T47D (cell line): Measurements from ENCODE around the gene LARGE2.

Source experiments
- DNase-seq, 2 experiments: peaks; one replicate each; pipeline versions ENCODE4 v3.0.0 to v3.0.0-alpha.2; 2011 to 2012; ENCODE audit warnings: low read depth in 1 of 2, low spot score in 1 of 2
- JUND ChIP-seq: IDR thresholded peaks from 2 replicates; pipeline ENCODE4 v1.6.1; 2012; ENCODE audit warnings: low read depth
- in situ Hi-C: cut with HindIII; loops from 2 replicates; pipeline ENCODE4 v1.10.0; 2016; ENCODE audit warnings: low sequenced_read_pairs, low pct_unique_long_range_greater_than_20kb

The LARGE2 gene

GRCh38 chr11:45931739-45932138 lies 9.3 kb downstream of the LARGE2 start:
- TF ChIP-seq JUND: no peak
- in situ Hi-C loops: no loop called here
- DNase-seq: no peak

- DNase-seq: no peak
- no peak for TF ChIP-seq JUND
Observed at GRCh38 chr11:45932217-45932616, 9.8 kb downstream of the LARGE2 start.

GRCh38 chr11:45933131-45933831 lies 10.8 kb downstream of the LARGE2 start:
- DNase-seq: no peak
- TF ChIP-seq JUND: no peak
- in situ Hi-C loops: no loop called here

More at GRCh38 chr11:45932217-45932616, 9.8 kb downstream of the LARGE2 start:
- in situ Hi-C loops: no loop called here

GRCh38 chr11:45933846-45934579 lies 11.6 kb downstream of the LARGE2 start:
- in situ Hi-C loops: no loop called here
- DNase-seq: no peak
- TF ChIP-seq JUND: no peak

- peak; percentile 76 to 81 for DNase-seq
- in situ Hi-C loops: no loop called here
- TF ChIP-seq JUND: no peak
Observed at GRCh38 chr11:45934580-45935318, 12.3 kb downstream of the LARGE2 start.

- DNase-seq: no peak
- TF ChIP-seq JUND: no peak
- in situ Hi-C loops: no loop called here
Observed at GRCh38 chr11:45935349-45936064, 13.1 kb downstream of the LARGE2 start.

- TF ChIP-seq JUND: no peak
- DNase-seq: no peak
Observed at GRCh38 chr11:45936511-45937054, 14.1 kb downstream of the LARGE2 start.

GRCh38 chr11:45937916-45938315 lies 15.5 kb downstream of the LARGE2 start:
- no peak for DNase-seq
- no peak for TF ChIP-seq JUND
- in situ Hi-C loops: no loop called here

More at GRCh38 chr11:45936511-45937054, 14.1 kb downstream of the LARGE2 start:
- in situ Hi-C loops: no loop called here

- in situ Hi-C loops: no loop called here
Observed at GRCh38 chr11:45939836-45940235, 17.4 kb downstream of the LARGE2 start.

GRCh38 chr11:45941285-45941684 lies 18.8 kb downstream of the LARGE2 start:
- no peak for TF ChIP-seq JUND
- in situ Hi-C loops: no loop called here

More at GRCh38 chr11:45939836-45940235, 17.4 kb downstream of the LARGE2 start:
- DNase-seq: no peak
- no peak for TF ChIP-seq JUND

GRCh38 chr11:45942381-45942780 lies 19.9 kb downstream of the LARGE2 start:
- TF ChIP-seq JUND: no peak
- in situ Hi-C loops: no loop called here
- DNase-seq: no peak

More at GRCh38 chr11:45941285-45941684, 18.8 kb downstream of the LARGE2 start:
- no peak for DNase-seq
